ENCODE measurements around the gene PGAM1.

Gene PGAM1

GRCh38 chr10:97454330-97455036, 28.5 kb downstream of the PGAM1 start:
- H3K27me3 ChIP-seq (ENCODE audit: low read length) = no peaks in the 10 kb centered on the region

GRCh38 chr10:97456034-97456685, 30.2 kb downstream of the PGAM1 start:
- H4K20me1 ChIP-seq (ENCODE audit: low read depth, low read length) = no peaks in the 10 kb centered on the region
- peaks cover 13% of the 10 kb centered on the region; the same call in 1 of the 2 replicates for H3K36me3 ChIP-seq (ENCODE audit: low read length)
- TF ChIP-seq EZH2phosphoT487 (conservative IDR thresholded peaks at IDR 0.05; ENCODE audit: low read length) (no peak), CTCF (IDR thresholded peaks at IDR 0.05; ENCODE audit: insufficient read depth, low read length, poor library complexity, severe bottlenecking) (no peak)
- no peak overlapping the region for H3K27ac ChIP-seq (ENCODE audit: low read depth, low read length)
- no peak overlapping the region for H2AFZ ChIP-seq (ENCODE audit: low read depth, low read length, severe bottlenecking)
- no peak overlapping the region for H3K9ac ChIP-seq (ENCODE audit: low read length)
- no peaks in the 10 kb centered on the region for H3K9me3 ChIP-seq (ENCODE audit: insufficient read depth, low read length)
- H3K4me2 ChIP-seq (ENCODE audit: low read depth, low read length, poor library complexity, severe bottlenecking) = no peak overlapping the region
- H3K4me3 ChIP-seq (ENCODE audit: insufficient read depth, low read length, poor library complexity, severe bottlenecking) = no peak overlapping the region
- no peaks in the 10 kb centered on the region for H3K27me3 ChIP-seq (ENCODE audit: low read length)
- no peaks in the 10 kb centered on the region; the same call in 1 of the 2 replicates for H3K79me2 ChIP-seq (ENCODE audit: insufficient read depth, low read length)
- no peaks in the 10 kb centered on the region for H3K9me2 ChIP-seq (replicated peaks; ENCODE audit: insufficient read depth, low read length)
- no peaks in the 10 kb centered on the region for H3F3A ChIP-seq (ENCODE audit: insufficient read depth)

More at GRCh38 chr10:97454330-97455036, 28.5 kb downstream of the PGAM1 start:
- H2AFZ ChIP-seq (ENCODE audit: low read depth, low read length, severe bottlenecking) = no peak overlapping the region
- peaks cover 7% of the 10 kb centered on the region; the same call in 1 of the 2 replicates for H3K36me3 ChIP-seq (ENCODE audit: low read length)
- H3K9me2 ChIP-seq (replicated peaks; ENCODE audit: insufficient read depth, low read length) = no peaks in the 10 kb centered on the region
- H3K9me3 ChIP-seq (ENCODE audit: insufficient read depth, low read length) = no peaks in the 10 kb centered on the region
- H3K79me2 ChIP-seq (ENCODE audit: insufficient read depth, low read length) = peaks cover 9% of the 10 kb centered on the region
- H3K27ac ChIP-seq (ENCODE audit: low read depth, low read length) = no peak overlapping the region
- no peaks in the 10 kb centered on the region for H4K20me1 ChIP-seq (ENCODE audit: low read depth, low read length)
- no peak for TF ChIP-seq CTCF (IDR thresholded peaks at IDR 0.05; ENCODE audit: insufficient read depth, low read length, poor library complexity, severe bottlenecking)
- no peak for TF ChIP-seq EZH2phosphoT487 (conservative IDR thresholded peaks at IDR 0.05; ENCODE audit: low read length)
- no peak overlapping the region for H3K4me2 ChIP-seq (ENCODE audit: low read depth, low read length, poor library complexity, severe bottlenecking)
- H3K9ac ChIP-seq (ENCODE audit: low read length) = no peak overlapping the region
- H3F3A ChIP-seq (ENCODE audit: insufficient read depth) = no peaks in the 10 kb centered on the region
- no peak overlapping the region for H3K4me3 ChIP-seq (ENCODE audit: insufficient read depth, low read length, poor library complexity, severe bottlenecking)

GRCh38 chr10:97456686-97457065, 30.7 kb downstream of the PGAM1 start:
- no peak overlapping the region for H3K9ac ChIP-seq (ENCODE audit: low read length)
- H3K4me2 ChIP-seq (ENCODE audit: low read depth, low read length, poor library complexity, severe bottlenecking) = no peak overlapping the region
- H3K9me3 ChIP-seq (ENCODE audit: insufficient read depth, low read length) = no peaks in the 10 kb centered on the region
- H2AFZ ChIP-seq (ENCODE audit: low read depth, low read length, severe bottlenecking) = no peak overlapping the region
- no peak for TF ChIP-seq EZH2phosphoT487 (conservative IDR thresholded peaks at IDR 0.05; ENCODE audit: low read length)
- no peak for TF ChIP-seq CTCF (IDR thresholded peaks at IDR 0.05; ENCODE audit: insufficient read depth, low read length, poor library complexity, severe bottlenecking)
- H3K27ac ChIP-seq (ENCODE audit: low read depth, low read length) = no peak overlapping the region
- H3F3A ChIP-seq (ENCODE audit: insufficient read depth) = no peaks in the 10 kb centered on the region
- no peaks in the 10 kb centered on the region for H4K20me1 ChIP-seq (ENCODE audit: low read depth, low read length)
- H3K9me2 ChIP-seq (replicated peaks; ENCODE audit: insufficient read depth, low read length) = no peaks in the 10 kb centered on the region
- H3K27me3 ChIP-seq (ENCODE audit: low read length) = no peaks in the 10 kb centered on the region
- no peaks in the 10 kb centered on the region for H3K79me2 ChIP-seq (ENCODE audit: insufficient read depth, low read length)
- peaks cover 14% of the 10 kb centered on the region; the same call in 1 of the 2 replicates for H3K36me3 ChIP-seq (ENCODE audit: low read length)
- H3K4me3 ChIP-seq (ENCODE audit: insufficient read depth, low read length, poor library complexity, severe bottlenecking) = no peak overlapping the region

Measured in SU-DHL-6 (cell line).